CD4-positive, alpha-beta T cell treated with Interleukin-21 for 1 hour (primary cell): Measurements from ENCODE around the gene RHD.
"Not testable (repeated sequence)": the region's sequence is repeated elsewhere in the genome, so short reads cannot be mapped to it uniquely, and the experiment has no call there.

Source experiments
- DNase-seq: peaks from one replicate; pipeline ENCODE4 v3.0.0-alpha.2; 2020

The RHD gene

DNA sequence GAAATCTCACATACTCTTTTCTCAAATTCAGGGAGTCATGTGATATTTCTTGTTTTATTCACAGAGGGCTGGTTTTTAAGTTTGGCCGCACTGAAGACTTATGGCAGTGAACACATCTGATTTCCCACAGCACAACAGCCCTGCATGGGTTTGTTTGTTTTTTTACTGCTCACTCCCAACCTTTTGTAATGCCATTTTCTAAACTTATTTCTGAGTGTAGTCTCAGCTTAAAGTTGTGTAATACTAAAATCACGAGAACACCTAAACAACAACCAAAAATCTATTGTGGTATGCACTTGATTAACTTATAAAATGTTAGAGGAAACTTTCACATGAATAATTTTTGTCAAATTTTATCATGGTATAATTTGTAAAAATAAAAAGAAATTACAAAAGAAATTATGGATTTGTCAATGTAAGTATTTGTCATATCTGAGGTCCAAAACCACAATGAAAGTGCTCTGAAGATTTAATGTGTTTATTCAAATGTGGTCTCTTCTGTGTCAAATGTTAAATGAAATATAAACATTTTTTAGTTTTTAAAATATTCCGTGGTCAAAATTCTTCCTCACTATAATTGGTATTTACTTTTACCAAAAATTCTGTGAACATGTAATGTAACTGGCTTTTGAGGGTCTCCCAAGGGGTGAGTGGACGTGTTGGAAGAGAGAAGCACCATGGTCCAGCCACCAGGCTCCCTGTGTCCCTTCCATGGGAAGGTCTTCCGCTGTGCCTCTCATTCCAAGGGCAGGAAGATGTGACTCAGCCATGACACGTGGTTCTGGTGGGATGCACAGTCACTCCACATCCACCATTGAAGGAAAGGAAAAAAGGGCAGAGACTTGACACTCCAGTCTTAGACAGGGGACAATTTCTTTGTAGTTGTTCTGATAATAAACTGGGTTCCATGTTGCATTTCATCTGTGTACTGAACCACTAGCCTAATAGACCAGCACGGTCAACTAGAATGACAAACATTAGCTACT is 88.6 kb downstream of the RHD start:
- DNase-seq = no peak

DNA sequence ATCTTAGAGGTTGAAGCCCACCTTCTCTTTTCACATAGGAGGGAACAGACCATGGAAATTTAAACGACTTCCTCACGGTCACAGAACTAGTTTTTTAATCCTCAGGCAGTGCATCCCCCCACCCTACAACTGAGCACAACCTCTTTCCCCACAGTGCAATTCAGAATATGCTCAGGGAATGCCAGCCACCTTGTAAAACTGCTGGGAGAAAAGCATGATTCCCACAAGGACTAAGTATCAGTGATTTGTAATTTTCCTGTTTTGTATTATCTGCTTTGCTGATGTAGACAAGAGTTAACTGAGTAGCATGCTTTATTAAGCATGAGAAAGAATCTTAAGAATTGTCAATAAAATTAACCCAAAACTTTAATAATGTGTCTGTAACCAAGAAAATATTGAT is 89.6 kb downstream of the RHD start:
- no peak for DNase-seq

DNA sequence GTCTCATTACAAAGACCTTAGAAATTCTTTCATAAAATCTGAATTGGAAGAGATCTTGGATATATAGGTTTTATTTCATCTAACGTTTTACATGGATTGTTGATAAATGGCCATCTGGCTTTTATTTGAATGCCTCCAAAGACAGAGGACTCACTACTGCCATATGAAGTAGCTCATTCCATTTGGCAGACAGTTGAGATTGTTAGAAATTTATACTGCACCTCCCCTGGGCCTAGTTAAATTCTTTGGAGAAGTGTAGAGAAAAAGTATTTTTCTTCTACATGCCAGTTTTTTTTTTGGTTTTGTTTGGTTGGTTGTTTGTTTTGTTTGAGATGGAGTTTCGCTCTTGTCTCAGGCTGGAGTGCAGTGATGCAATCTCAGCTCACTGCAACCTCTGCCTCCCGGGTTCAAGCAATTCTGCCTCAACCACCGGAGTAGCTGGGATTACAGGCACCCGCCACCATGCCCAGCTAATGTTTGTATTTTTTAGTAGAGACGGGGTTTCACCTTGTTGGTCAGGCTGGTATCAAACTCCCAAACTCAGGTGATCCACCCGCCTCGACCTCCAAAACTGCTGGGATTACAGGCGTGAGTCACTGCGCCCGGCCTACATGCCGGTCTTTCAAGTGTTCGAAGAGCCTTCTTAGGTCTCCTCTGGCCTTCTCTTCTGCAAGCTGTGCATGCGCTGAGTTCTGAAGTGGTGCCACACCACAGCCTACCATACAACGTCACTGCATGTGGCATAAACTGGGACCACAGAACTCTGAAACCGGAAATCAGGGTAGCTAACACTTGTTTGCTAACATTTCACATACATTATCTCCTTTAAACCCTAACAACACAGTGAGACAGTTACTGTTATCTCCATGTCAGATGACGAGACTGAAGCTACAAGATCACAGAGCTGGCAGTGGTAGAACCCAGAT is 90.6 kb downstream of the RHD start:
- DNase-seq = not testable (repeated sequence)

DNA sequence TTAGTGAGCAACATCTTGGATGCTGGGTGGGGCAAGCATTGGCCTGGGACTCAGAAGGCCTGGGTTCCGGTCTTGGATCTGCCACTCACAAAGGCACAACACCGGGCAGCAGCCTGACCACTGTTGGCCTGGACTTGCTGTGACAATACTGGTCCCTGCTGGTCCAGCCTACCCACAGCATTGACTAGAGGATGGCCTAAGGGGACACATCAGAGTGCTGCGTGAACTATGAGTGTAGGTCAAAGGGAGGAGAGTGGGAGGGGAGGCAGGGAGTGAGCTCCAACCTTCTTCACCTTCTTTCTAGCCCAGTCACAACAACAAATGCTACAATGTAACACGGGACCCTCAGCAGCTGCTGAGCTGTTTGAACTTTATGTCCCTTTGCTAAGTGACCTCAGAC is 96.9 kb downstream of the RHD start:
- DNase-seq = no peak

DNA sequence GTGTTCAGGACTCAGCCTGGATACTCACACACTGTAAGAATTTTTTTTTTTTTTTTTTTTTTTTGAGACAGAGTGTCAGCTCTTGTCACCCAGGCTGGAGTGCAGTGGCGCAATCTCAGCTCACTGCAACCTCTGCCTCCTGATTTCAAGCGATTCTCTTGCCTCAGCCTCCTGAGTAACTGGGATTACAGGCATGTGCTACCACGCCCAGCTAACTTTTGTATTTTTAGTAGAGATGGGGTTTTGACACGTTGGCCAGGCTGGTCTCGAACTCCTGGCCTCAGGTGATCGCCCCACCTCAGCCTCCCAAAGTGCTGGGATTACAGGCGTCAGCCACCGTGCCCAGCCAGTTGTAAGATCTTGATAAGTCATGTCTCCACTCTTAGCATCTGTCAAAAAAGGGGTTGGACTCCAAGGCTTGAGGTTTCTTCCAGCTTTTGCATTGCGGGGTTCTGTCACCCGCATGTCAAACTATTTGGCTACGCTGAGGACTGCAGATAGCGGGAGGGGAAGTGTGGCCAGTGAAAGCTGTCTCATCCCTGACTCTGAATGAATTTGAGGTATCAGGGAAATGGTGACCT is 97.5 kb downstream of the RHD start:
- DNase-seq = not testable (repeated sequence)

DNA sequence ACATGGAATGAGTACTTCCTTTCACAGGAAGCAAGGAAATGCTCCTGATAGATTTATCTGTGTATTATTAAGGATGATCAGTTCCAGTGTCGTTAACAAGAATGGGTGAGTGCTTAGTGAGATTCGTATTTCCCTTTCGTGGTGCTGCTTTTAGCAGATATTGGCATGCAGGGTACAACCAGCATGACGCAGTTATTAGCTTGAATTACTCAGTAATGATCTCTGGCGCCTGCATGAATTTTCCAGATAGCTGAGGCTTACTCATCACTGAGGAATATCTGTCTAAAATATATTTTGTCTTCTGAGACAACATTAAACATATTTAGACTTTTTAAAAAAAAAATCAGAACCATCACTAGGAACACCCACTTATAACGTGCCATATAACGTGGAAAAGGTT is 99.4 kb downstream of the RHD start:
- DNase-seq = not testable (repeated sequence)

DNA sequence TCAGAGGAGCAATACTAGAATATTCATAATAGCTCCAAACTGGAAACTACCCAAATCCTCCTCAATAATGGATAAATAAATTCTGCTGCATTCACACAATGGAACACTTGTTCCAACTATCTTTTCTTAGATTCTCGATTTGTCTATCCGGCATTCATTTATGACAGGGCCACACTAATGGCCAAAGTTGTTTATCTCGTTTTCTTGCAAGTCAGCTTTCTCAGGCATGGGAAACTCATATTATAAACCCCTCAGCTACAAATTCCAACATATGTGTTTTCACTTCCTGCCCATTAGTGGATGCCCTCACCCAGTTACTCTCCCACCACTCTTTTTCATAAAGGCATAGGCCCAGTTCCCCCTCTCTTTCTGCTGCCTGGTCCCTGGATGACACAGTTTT is 106.1 kb downstream of the RHD start:
- not testable (repeated sequence) for DNase-seq
